NB4 (cell line): Measurements from ENCODE around the gene MAN2A2.

Experiments used
- DNase-seq: peaks from one replicate; pipeline ENCODE4 v3.0.0; 2010; ENCODE audit warnings: low read depth
- H3K4me3 ChIP-seq: one replicate; pipeline ENCODE4 v1.5.1; 2011; ENCODE audit warnings: mild to moderate bottlenecking, low read depth, low read length, moderate library complexity
- MYC ChIP-seq: IDR thresholded peaks from 2 replicates; pipeline ENCODE4 v1.6.1; 2011; ENCODE audit warnings: low read depth, low read length
- POLR2A ChIP-seq: IDR thresholded peaks from 2 replicates; pipeline ENCODE4 v1.6.1; 2011; ENCODE audit warnings: mild to moderate bottlenecking; ENCODE audit not compliant: insufficient read length; ENCODE audit errors: extremely low read depth
- TF ChIP-seq, protein P1 (sequence below): IDR thresholded peaks from one replicate; pipeline ENCODE4 v1.5.1; 2012; ENCODE audit warnings: low read depth, low read length
- TF ChIP-seq, protein P2 (sequence below): IDR thresholded peaks from 2 replicates; pipeline ENCODE4 v1.6.1; 2011; ENCODE audit warnings: low read depth, low read length

The MAN2A2 gene

DNA sequence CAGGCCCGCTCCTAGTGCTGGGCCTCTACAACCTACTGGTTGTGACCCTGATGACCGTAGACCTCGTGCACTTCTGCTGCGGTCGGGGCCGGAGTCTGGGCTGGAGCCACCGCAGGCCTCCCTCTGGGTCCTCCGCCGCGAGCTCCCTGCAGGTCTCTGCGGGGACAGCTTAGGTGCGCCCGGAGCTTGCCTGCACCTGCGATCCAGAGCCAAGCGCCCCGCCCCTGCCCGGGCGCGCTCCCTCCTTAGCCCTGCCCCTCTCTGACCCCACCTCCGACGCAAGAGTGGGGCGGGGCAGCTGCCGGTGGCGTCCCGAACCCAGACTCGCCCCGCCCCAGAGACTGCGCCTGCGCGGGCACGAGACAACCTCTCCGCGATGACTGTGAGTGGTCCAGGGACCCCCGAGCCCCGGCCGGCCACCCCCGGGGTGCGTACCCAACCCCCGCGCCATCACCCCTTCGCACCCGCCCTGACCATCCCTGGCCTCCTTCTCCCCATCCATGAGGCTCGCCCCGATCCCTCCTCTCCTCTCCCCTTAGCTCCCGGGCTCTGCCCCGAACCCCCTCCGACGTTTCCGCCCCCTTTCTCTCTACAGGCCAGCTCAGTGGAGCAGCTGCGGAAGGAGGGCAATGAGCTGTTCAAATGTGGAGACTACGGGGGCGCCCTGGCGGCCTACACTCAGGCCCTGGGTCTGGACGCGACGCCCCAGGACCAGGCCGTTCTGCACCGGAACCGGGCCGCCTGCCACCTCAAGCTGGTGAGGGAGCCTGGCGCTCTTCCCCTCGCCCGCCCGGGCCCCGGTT is 32.0 kb downstream of the MAN2A2 start, which contains the start of gene UNC45A:
Gene UNC45A, plus strand, starts transcription at position 337 of the 803 bp plus-strand sequence. Its CDS starts 40 bp downstream, at position 377.
- DNase-seq, result peak; percentile 90
- H3K4me3 ChIP-seq, result peak within 1 kb of the TSS; percentile 63
- TF ChIP-seq POLR2A (peak; percentile 70), MYC (no peak; the same call in 1 of the 2 replicates)
- TF ChIP-seq, protein P1, sequence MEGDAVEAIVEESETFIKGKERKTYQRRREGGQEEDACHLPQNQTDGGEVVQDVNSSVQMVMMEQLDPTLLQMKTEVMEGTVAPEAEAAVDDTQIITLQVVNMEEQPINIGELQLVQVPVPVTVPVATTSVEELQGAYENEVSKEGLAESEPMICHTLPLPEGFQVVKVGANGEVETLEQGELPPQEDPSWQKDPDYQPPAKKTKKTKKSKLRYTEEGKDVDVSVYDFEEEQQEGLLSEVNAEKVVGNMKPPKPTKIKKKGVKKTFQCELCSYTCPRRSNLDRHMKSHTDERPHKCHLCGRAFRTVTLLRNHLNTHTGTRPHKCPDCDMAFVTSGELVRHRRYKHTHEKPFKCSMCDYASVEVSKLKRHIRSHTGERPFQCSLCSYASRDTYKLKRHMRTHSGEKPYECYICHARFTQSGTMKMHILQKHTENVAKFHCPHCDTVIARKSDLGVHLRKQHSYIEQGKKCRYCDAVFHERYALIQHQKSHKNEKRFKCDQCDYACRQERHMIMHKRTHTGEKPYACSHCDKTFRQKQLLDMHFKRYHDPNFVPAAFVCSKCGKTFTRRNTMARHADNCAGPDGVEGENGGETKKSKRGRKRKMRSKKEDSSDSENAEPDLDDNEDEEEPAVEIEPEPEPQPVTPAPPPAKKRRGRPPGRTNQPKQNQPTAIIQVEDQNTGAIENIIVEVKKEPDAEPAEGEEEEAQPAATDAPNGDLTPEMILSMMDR, result no peak
- TF ChIP-seq, protein P2, sequence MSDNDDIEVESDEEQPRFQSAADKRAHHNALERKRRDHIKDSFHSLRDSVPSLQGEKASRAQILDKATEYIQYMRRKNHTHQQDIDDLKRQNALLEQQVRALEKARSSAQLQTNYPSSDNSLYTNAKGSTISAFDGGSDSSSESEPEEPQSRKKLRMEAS, result 0 out of 2 replicates have a peak, but pooled peaks have one; percentile 28

DNA sequence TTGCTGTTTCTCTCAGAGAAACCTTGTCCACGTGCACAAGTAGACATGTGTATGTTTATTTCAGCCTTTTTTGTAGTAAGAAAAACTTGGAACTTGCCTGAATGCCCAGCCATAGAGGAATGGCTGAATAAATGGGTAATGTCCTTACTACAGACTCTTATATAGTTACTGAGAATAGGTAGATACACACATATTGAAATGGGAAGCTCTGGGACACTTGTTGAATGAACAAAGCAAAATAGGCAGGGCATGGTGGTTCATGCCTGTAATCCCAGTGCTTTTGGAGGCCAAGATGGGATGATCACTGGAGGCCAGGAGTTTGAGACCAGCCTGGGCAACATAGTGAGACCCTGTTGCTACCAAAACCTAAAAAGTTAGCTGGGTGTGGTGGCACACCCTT is 33.7 kb downstream of the MAN2A2 start:
- TF ChIP-seq, protein P2, result no peak
- no peak for TF ChIP-seq POLR2A
- TF ChIP-seq MYC, result no peak
- DNase-seq, result no peak
- H3K4me3 ChIP-seq, result no peak overlapping the region

DNA sequence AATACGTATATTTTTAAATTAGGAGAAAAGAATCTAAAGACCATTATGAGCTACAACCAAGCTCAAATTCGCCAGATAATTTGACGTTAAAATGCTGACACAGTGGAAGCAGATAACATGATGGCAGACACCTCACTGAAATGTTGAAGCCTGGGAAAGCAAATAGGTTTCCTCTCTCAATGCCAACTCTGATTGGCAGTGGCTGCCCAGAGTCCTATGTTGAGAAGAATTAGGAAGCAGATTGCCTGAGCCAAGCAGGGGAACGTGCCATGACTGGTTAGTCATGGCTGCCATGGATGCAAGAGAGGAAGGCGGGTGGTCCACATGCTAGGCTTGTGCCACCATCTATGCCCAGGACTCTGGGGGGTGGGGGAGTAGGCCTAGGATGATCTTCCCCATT is 35.2 kb downstream of the MAN2A2 start:
- no peak overlapping the region for H3K4me3 ChIP-seq
- TF ChIP-seq, protein P1, result no peak
- TF ChIP-seq, protein P2, result no peak
- no peak for TF ChIP-seq MYC
- TF ChIP-seq POLR2A, result no peak
- DNase-seq, result no peak

DNA sequence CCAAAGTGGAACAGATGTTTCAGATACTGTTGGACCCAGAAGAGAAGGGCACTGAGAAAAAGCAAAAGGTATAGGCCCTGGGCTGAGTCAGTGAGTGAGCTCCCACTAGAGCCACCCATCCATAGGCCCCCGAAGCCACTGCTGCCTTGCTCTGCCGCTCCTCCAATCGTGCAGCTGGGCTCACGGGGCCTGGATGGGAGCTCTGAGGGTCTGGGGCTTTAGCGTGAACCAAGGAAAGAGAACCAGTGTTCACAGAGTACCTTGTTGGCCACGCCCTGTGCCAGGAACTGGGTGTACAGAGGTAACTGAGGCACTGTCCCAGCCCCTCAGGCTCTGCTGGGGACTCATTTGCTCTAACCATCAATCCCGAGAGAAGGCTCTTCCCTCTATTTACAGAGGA is 36.7 kb downstream of the MAN2A2 start:
- H3K4me3 ChIP-seq, result no peak overlapping the region
- DNase-seq, result no peak
- TF ChIP-seq, protein P2, result no peak
- TF ChIP-seq, protein P1, result no peak
- TF ChIP-seq POLR2A (no peak), MYC (no peak)

DNA sequence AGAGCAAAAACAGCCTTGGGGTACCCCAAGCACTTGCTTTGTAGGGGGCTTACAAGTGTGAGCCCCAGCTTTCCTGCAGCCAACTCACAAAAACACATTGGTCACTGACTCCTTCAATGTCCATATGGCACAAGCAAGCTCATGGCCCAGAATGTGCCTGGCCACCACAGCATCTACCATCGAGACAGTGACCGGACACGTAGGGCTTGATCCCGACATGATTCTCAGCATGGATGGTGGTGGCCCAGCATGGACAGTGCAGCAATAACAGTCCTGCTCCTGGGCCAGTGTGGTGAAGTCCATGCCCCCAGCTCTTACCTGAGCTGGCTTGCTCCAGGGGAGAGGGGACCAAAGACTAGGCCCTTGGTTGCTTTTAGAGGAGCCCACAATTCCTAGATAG is 37.9 kb downstream of the MAN2A2 start:
- no peak overlapping the region for H3K4me3 ChIP-seq

More for the DNA sequence above, 37.9 kb downstream of the MAN2A2 start:
- no peak for DNase-seq
- TF ChIP-seq MYC, result no peak
- TF ChIP-seq, protein P1, result no peak
- TF ChIP-seq, protein P2, result no peak
